H1 (cell line): ENCODE data around the gene GPR39. TPM values are rescaled to one million over a fixed set of nuclear protein-coding genes. Genes with fewer than 3 reads are reported as not detected.

Experiments used
- CTCF ChIA-PET: fragments of 300-600 bp; sonication (Branson Sonifier 250); formaldehyde crosslinking; loops from one replicate; lab custom pipeline; 2021; ENCODE audit not compliant: partially characterized antibody; lab: Charles Lee
- POLR2A ChIA-PET: fragments of 300-600 bp; sonication (Branson Sonifier 250); formaldehyde crosslinking; loops from one replicate; lab custom pipeline; 2021; ENCODE audit warnings: inconsistent platforms; ENCODE audit not compliant: partially characterized antibody; lab: Charles Lee
- DNase-seq, 2 experiments: peaks; one replicate each; pipeline versions ENCODE4 v3.0.0 to v3.0.0-alpha.2; 2010 to 2022; ENCODE audit warnings: low spot score in 2 of 2, low read depth in 1 of 2, mixed read lengths in 1 of 2
- FAIRE-seq: peaks from 2 replicates; lab custom pipeline; 2011; peaks lifted over from hg19 to GRCh38; lab: Jason Lieb, UNC
- H2AFZ ChIP-seq: 2 replicates; pipeline ENCODE4 v1.8.1; 2012; ENCODE audit warnings: low read length, inconsistent platforms
- H2AK5ac ChIP-seq: 2 replicates; pipeline ENCODE4 v1.6.1; 2013; ENCODE audit warnings: low read depth, low read length
- H2BK120ac ChIP-seq: replicated peaks from 2 replicates; pipeline ENCODE3; 2013; ENCODE audit warnings: low read depth, low read length, inconsistent platforms
- H2BK12ac ChIP-seq: 2 replicates; pipeline ENCODE4 v1.6.1; 2013; ENCODE audit warnings: low read depth, low read length
- H2BK15ac ChIP-seq: 2 replicates; pipeline ENCODE4 v1.6.1; 2013; ENCODE audit warnings: low read length
- H2BK20ac ChIP-seq: 2 replicates; pipeline ENCODE4 v1.6.1; 2013; ENCODE audit warnings: low read length
- H2BK5ac ChIP-seq: 2 replicates; pipeline ENCODE4 v1.6.1; 2013; ENCODE audit warnings: low read depth, low read length
- H3K14ac ChIP-seq: 2 replicates; pipeline ENCODE4 v1.6.1; 2013; ENCODE audit warnings: inconsistent platforms; ENCODE audit not compliant: insufficient read length
- H3K18ac ChIP-seq: 2 replicates; pipeline ENCODE4 v1.6.1; 2013; ENCODE audit warnings: low read length; ENCODE audit errors: extremely low read depth
- H3K23ac ChIP-seq: 2 replicates; pipeline ENCODE4 v1.6.1; 2013; ENCODE audit warnings: inconsistent platforms; ENCODE audit not compliant: insufficient read length
- H3K23me2 ChIP-seq: 2 replicates; pipeline ENCODE4 v1.6.1; 2013; ENCODE audit warnings: low read depth, low read length
- H3K27ac ChIP-seq: 2 replicates; pipeline ENCODE4 v1.6.1; 2011; ENCODE audit warnings: low read depth, low read length, inconsistent platforms
- H3K27me3 ChIP-seq, 4 experiments: replicated peaks in 1 of 4; 1 replicate in 1 of 4; 2 replicates in 3 of 4; pipeline versions ENCODE4 v1.6.1 to v1.8.1; 2011 to 2013; ENCODE audit warnings: low read length in 3 of 4, mild to moderate bottlenecking in 3 of 4, inconsistent platforms in 2 of 4, mixed read lengths in 2 of 4, moderate library complexity in 1 of 4; ENCODE audit not compliant: control insufficient read depth in 3 of 4, insufficient read depth in 3 of 4; ENCODE audit errors: extremely low read depth in 1 of 4
- H3K36me3 ChIP-seq, 4 experiments: 2 replicates each; pipeline versions ENCODE4 v1.6.1 to v1.8.1; 2011 to 2013; ENCODE audit warnings: mild to moderate bottlenecking in 4 of 4, low read length in 3 of 4, moderate library complexity in 2 of 4, control low read depth in 1 of 4, inconsistent platforms in 1 of 4; ENCODE audit not compliant: insufficient read depth in 4 of 4, control insufficient read depth in 2 of 4
- H3K4ac ChIP-seq: replicated peaks from 2 replicates; pipeline ENCODE3; 2013; ENCODE audit warnings: low read length, low read depth, mixed read lengths, inconsistent platforms; ENCODE audit not compliant: insufficient read length
- H3K4me1 ChIP-seq, 4 experiments: replicated peaks in 1 of 4; 1 replicate in 1 of 4; 2 replicates in 3 of 4; pipeline versions ENCODE4 v1.6.1 to v1.8.1; 2011 to 2013; ENCODE audit warnings: low read length in 3 of 4, inconsistent platforms in 2 of 4, mixed read lengths in 1 of 4; ENCODE audit not compliant: insufficient read depth in 4 of 4, control insufficient read depth in 3 of 4
- H3K4me2 ChIP-seq, 2 experiments: 2 replicates each; pipeline versions ENCODE4 v1.6.1 to v1.8.1; 2011 to 2013; ENCODE audit warnings: low read depth in 2 of 2, low read length in 2 of 2, control low read depth in 1 of 2, inconsistent platforms in 1 of 2, mild to moderate bottlenecking in 1 of 2; ENCODE audit not compliant: insufficient read depth in 1 of 2
- H3K4me3 ChIP-seq, 4 experiments: fragments of 200-600, 300-600 bp in 1 of 4; sonication (generic), shearing (Covaris generic), sonication (Bioruptor Twin) in 1 of 4; 2 replicates each; pipeline versions ENCODE4 v1.5.1 to v1.8.1; 2011 to 2016; ENCODE audit warnings: low read length in 4 of 4, low read depth in 3 of 4, control low read depth in 2 of 4, inconsistent platforms in 2 of 4, mild to moderate bottlenecking in 2 of 4, mixed read lengths in 1 of 4, moderate library complexity in 1 of 4; ENCODE audit not compliant: insufficient read depth in 2 of 4; ENCODE audit errors: extremely low read depth in 1 of 4
- H3K56ac ChIP-seq: replicated peaks from 2 replicates; pipeline ENCODE3; 2013; ENCODE audit warnings: low read depth, mild to moderate bottlenecking, mixed read lengths, low read length, inconsistent platforms; ENCODE audit not compliant: insufficient read length
- H3K79me1 ChIP-seq: 2 replicates; pipeline ENCODE4 v1.6.1; 2013; ENCODE audit warnings: low read depth, low read length, control low read depth
- H3K79me2 ChIP-seq, 2 experiments: 2 replicates each; pipeline versions ENCODE4 v1.6.1 to v1.8.1; 2012 to 2013; ENCODE audit warnings: low read length in 2 of 2, mild to moderate bottlenecking in 2 of 2, inconsistent platforms in 1 of 2; ENCODE audit not compliant: insufficient read depth in 2 of 2, control insufficient read depth in 1 of 2
- H3K9ac ChIP-seq, 4 experiments: replicated peaks in 1 of 4; 1 replicate in 1 of 4; 2 replicates in 3 of 4; pipeline versions ENCODE4 v1.6.1 to v1.8.1; 2011 to 2013; ENCODE audit warnings: low read depth in 3 of 4, low read length in 3 of 4, control low read depth in 2 of 4, mild to moderate bottlenecking in 2 of 4, moderate library complexity in 2 of 4, inconsistent platforms in 1 of 4; ENCODE audit errors: extremely low read depth in 1 of 4
- H3K9me3 ChIP-seq, 2 experiments: 2 replicates each; pipeline versions ENCODE4 v1.6.1 to v1.8.1; 2012 to 2013; ENCODE audit warnings: mild to moderate bottlenecking in 2 of 2, moderate library complexity in 2 of 2, control low read depth in 1 of 2, inconsistent platforms in 1 of 2, low read depth in 1 of 2, low read length in 1 of 2, mixed read lengths in 1 of 2; ENCODE audit not compliant: insufficient read depth in 2 of 2
- H4K20me1 ChIP-seq, 2 experiments: replicated peaks in 1 of 2; 2 replicates each; pipeline versions ENCODE3 to v1.8.1; 2011 to 2013; ENCODE audit warnings: inconsistent platforms in 2 of 2, low read length in 2 of 2, mild to moderate bottlenecking in 1 of 2; ENCODE audit not compliant: insufficient read depth in 2 of 2, control insufficient read depth in 1 of 2
- H4K5ac ChIP-seq: 2 replicates; pipeline ENCODE4 v1.6.1; 2013; ENCODE audit warnings: low read length, low read depth, mixed read lengths, inconsistent platforms; ENCODE audit not compliant: insufficient read length
- H4K8ac ChIP-seq: 2 replicates; pipeline ENCODE4 v1.8.0; 2013; ENCODE audit warnings: mild to moderate bottlenecking, moderate library complexity, low read length, inconsistent platforms; ENCODE audit not compliant: insufficient read depth; ENCODE audit errors: extremely low read depth
- H4K91ac ChIP-seq: replicated peaks from 2 replicates; pipeline ENCODE3; 2013; ENCODE audit warnings: low read length, mixed read lengths, inconsistent platforms; ENCODE audit not compliant: insufficient read length
- BACH1 ChIP-seq: IDR thresholded peaks from 2 replicates; pipeline ENCODE4 v1.6.1; 2012; ENCODE audit warnings: low read length, improper control_type of control experiment
- CHD1 ChIP-seq: IDR thresholded peaks from 2 replicates; pipeline ENCODE4 v1.6.1; 2012; ENCODE audit warnings: low read depth, low read length, improper control_type of control experiment
- CREB1 ChIP-seq: IDR thresholded peaks from 2 replicates; pipeline ENCODE4 v1.6.1; 2012; ENCODE audit warnings: inconsistent platforms
- HDAC2 ChIP-seq, 2 experiments: fragments of 300-600 bp in 1 of 2; sonication (generic) in 1 of 2; IDR thresholded peaks; 2 replicates each; pipeline ENCODE4 v1.6.1; 2011 to 2012; ENCODE audit warnings: low read depth in 2 of 2, low read length in 2 of 2, mild to moderate bottlenecking in 2 of 2, moderate library complexity in 2 of 2, borderline replicate concordance in 1 of 2, inconsistent platforms in 1 of 2
- KDM4A ChIP-seq: IDR thresholded peaks from one replicate; pipeline ENCODE4 v1.7.1; 2012; ENCODE audit warnings: low read depth, mild to moderate bottlenecking, moderate library complexity, low read length, inconsistent platforms; ENCODE audit not compliant: severe bottlenecking
- WGBS, 2 experiments: shearing (Covaris generic) in 1 of 2; methylation state at CpG; one replicate each; pipeline versions ENCODE4 v1.1.6 to v1.1.7; 2013 to 2015; ENCODE audit warnings: low lambda C conversion rate in 2 of 2, mixed read lengths in 2 of 2, inconsistent platforms in 1 of 2, low coverage in 1 of 2, missing lambda C conversion rate in 1 of 2; ENCODE audit not compliant: insufficient replicate concordance in 2 of 2, insufficient coverage in 1 of 2, insufficient read length in 1 of 2; ENCODE audit errors: extremely low coverage in 1 of 2, missing lambda C conversion rate in 1 of 2; 5-methylcytosine and 5-hydroxymethylcytosine counted together
- polyA plus RNA-seq, 7 experiments: library from polyadenylated mRNA; depleted of rRNA in 3 of 7; stranded (reverse) in 5 of 7; unstranded in 2 of 7; fragments of >200 nt in 5 of 7; fragments of 200-250 nt in 2 of 7; gene quantifications; 1 replicate in 5 of 7; 2 replicates in 1 of 7; 4 replicates in 1 of 7; pipeline versions ENCODE4 v1.2.1 to v1.2.3, GENCODE V29; 2011 to 2013; ENCODE audit warnings: missing spikeins in 2 of 7, mixed read lengths in 2 of 7
- total RNA-seq: library from RNA; stranded (reverse); fragmentation: NEBNext Ultra II Directional; extraction: Animal tissue kit (Norgen Biotek cat#: 25700); gene quantifications from 2 replicates; pipeline ENCODE4 v1.2.1, GENCODE V29; 2021
- TF ChIP-seq, protein P1 (sequence below): IDR thresholded peaks from 2 replicates; pipeline ENCODE4 v1.6.1; 2011; ENCODE audit warnings: low read depth, mild to moderate bottlenecking, low read length; ENCODE audit not compliant: insufficient read depth
- TF ChIP-seq, protein P2 (sequence below), 3 experiments: IDR thresholded peaks; 1 replicate in 2 of 3; 2 replicates in 1 of 3; pipeline versions ENCODE4 v1.5.1 to v1.6.1; 2011; ENCODE audit warnings: low read length in 3 of 3, mild to moderate bottlenecking in 3 of 3, inconsistent platforms in 2 of 3, low read depth in 1 of 3, moderate library complexity in 1 of 3; ENCODE audit not compliant: insufficient read depth in 1 of 3; ENCODE audit errors: control extremely low read depth in 1 of 3

The GPR39 gene
- total and polyA plus RNA-seq, 2 of the 8 experiments (the other 6 are each of a cell fraction or from before 2014, with no cell fraction given): 0.63 to 2.7 TPM

- no peak overlapping the region for H3K4me2 ChIP-seq
- H2AFZ ChIP-seq: no peak overlapping the region
- WGBS, 2 experiments: 85% methylated on average over 6 of the region's 6 CpGs; no CpG with 5 or more reads in 1 of the 2 experiments
- no peaks in the 10 kb centered on the region for H3K79me2 ChIP-seq
- no peaks in the 10 kb centered on the region for H3K9me3 ChIP-seq
- H4K5ac ChIP-seq: no peak overlapping the region
- no peak overlapping the region for H4K91ac ChIP-seq
- POLR2A ChIA-PET: no interaction called here
- H3K4me3 ChIP-seq: no peak overlapping the region
- no peaks in the 10 kb centered on the region for H3K23me2 ChIP-seq
- no peak for FAIRE-seq
- no peaks in the 10 kb centered on the region for H3K4me1 ChIP-seq
- H3K4ac ChIP-seq: no peak overlapping the region
- no peak overlapping the region for H3K18ac ChIP-seq
- no peak overlapping the region for H3K27ac ChIP-seq
- no peak overlapping the region for H3K56ac ChIP-seq
- H3K79me1 ChIP-seq: no peaks in the 10 kb centered on the region
- no peak overlapping the region for H2BK12ac ChIP-seq
- H2BK5ac ChIP-seq: no peak overlapping the region
- H2BK15ac ChIP-seq: no peak overlapping the region
- H2AK5ac ChIP-seq: no peak overlapping the region
- TF ChIP-seq, protein P1, sequence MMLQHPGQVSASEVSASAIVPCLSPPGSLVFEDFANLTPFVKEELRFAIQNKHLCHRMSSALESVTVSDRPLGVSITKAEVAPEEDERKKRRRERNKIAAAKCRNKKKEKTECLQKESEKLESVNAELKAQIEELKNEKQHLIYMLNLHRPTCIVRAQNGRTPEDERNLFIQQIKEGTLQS: no peak
- TF ChIP-seq CHD1: no peak
- TF ChIP-seq KDM4A: no peak
- no peak for TF ChIP-seq CREB1
- no peak for TF ChIP-seq BACH1
- no peak for TF ChIP-seq HDAC2 (IDR thresholded peaks at IDR 0.05; ENCODE audit: borderline replicate concordance in 1 of 2, low read depth in 2 of 2, low read length in 2 of 2)
- TF ChIP-seq, protein P2, sequence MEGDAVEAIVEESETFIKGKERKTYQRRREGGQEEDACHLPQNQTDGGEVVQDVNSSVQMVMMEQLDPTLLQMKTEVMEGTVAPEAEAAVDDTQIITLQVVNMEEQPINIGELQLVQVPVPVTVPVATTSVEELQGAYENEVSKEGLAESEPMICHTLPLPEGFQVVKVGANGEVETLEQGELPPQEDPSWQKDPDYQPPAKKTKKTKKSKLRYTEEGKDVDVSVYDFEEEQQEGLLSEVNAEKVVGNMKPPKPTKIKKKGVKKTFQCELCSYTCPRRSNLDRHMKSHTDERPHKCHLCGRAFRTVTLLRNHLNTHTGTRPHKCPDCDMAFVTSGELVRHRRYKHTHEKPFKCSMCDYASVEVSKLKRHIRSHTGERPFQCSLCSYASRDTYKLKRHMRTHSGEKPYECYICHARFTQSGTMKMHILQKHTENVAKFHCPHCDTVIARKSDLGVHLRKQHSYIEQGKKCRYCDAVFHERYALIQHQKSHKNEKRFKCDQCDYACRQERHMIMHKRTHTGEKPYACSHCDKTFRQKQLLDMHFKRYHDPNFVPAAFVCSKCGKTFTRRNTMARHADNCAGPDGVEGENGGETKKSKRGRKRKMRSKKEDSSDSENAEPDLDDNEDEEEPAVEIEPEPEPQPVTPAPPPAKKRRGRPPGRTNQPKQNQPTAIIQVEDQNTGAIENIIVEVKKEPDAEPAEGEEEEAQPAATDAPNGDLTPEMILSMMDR (IDR thresholded peaks at IDR 0.05; ENCODE audit: control extremely low read depth in 1 of 3, insufficient read depth in 1 of 3, low read depth in 1 of 3, low read length in 3 of 3): no peak
- TF ChIP-seq, all 59 proteins: peak for 0
- Histone ChIP-seq H3K23ac (no peak overlapping the region), H3K36me3 (no peaks in the 10 kb centered on the region), H2BK20ac (no peak overlapping the region), H4K8ac (no peak overlapping the region), H3K27me3 (no peaks in the 10 kb centered on the region), H3K9ac (no peak overlapping the region), H3K14ac (no peak overlapping the region), H2BK120ac (no peak overlapping the region), H4K20me1 (no peaks in the 10 kb centered on the region)
- CTCF ChIA-PET: interaction anchor here (1.3 kb wide), 1 partner anchor 20 kb away, joined by 3 read pairs; no protein-coding TSS in a partner anchor
- DNase-seq: no peak
Observed at GRCh38 chr2:132566379-132566778, 149.8 kb downstream of the GPR39 start.
